ENCODE measurements around the gene CADM1.
"Not testable (repeated sequence)": the region's sequence is repeated elsewhere in the genome, so short reads cannot be mapped to it uniquely, and the experiment has no call there.

Gene CADM1

DNA sequence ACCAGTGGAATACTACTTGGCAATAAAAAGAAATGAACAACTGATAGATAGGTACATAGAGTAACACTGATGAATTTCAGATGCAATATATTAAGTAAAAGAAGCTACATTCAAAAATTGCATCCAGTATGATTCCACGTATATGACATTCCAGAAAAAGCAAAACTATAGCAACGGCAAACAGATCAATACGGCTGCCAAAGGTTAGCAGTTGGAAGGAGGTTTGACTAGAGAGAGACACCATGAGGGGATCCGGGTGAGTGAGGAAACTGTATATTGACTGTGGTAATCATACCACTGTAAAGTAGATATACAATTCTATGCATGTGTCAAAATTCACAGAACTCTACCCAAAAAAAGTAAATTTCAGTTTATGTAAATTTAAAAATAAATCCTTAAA lies 28.7 kb downstream of the CADM1 start:
- no peaks in the 10 kb centered on the region for H3K27me3 ChIP-seq (ENCODE audit: insufficient read depth, low read length)
- WGBS = 94% methylated on average over 4 of the region's 4 CpGs
- no peaks in the 10 kb centered on the region for H3K36me3 ChIP-seq (ENCODE audit: insufficient read depth, low read length)
- no peak overlapping the region for H3K27ac ChIP-seq (ENCODE audit: low read depth, low read length)
- no peak overlapping the region for H3K9ac ChIP-seq (ENCODE audit: low read depth, low read length)
- no peaks in the 10 kb centered on the region for H3K9me3 ChIP-seq (ENCODE audit: insufficient read depth, low read depth, low read length)
- peaks cover 11% of the 10 kb centered on the region for H3K4me1 ChIP-seq (ENCODE audit: insufficient read depth, low read length)
- no peak overlapping the region for H3K4me3 ChIP-seq (ENCODE audit: low read length)

DNA sequence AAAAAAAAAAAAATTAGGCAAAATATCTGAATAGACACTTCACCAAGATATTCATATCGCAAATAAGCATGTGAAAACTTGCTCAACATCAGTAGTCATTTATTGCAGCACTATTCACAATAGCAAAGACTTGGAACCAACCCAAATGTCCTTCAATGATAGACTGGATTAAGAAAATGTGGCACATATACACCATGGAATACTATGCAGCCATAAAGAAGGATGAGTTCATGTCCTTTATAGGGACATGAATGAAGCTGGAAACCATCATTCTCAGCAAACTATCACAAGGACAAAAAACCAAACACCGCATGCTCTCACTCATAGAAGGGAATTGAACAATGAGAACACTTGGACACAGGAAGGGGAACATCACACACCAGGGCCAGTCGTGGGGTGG lies 29.9 kb downstream of the CADM1 start:
- H3K9me3 ChIP-seq (ENCODE audit: insufficient read depth, low read depth, low read length); H3K4me3 ChIP-seq (ENCODE audit: low read length); H3K27ac ChIP-seq (ENCODE audit: low read depth, low read length); H3K27me3 ChIP-seq (ENCODE audit: insufficient read depth, low read length); H3K9ac ChIP-seq (ENCODE audit: low read depth, low read length); H3K36me3 ChIP-seq (ENCODE audit: insufficient read depth, low read length): not testable (repeated sequence)
- peaks cover 11% of the 10 kb centered on the region for H3K4me1 ChIP-seq (ENCODE audit: insufficient read depth, low read length)
- 100% methylated on average over 1 of the region's 3 CpGs for WGBS

DNA sequence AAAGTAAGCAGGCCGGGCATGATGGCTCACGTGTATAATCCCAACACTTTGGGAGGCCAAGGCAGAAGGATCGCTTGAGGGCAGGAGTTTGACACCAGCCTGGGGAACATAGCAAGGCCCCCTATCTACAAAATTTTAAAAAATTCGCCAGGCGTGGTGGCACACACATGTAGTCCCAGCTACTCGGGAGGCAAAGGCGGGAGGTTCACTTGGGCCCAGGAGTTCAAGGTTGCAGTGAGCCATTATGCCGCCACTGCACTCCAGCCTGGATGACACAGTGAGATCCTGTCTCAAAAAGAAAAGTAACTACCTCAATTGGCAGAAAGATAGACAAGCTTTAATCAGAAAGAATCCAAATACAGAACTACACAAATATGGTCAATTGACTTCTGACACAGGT lies 31.0 kb downstream of the CADM1 start:
- H3K27ac ChIP-seq (ENCODE audit: low read depth, low read length) = no peak overlapping the region
- H3K4me1 ChIP-seq (ENCODE audit: insufficient read depth, low read length) = peaks cover 11% of the 10 kb centered on the region
- no peaks in the 10 kb centered on the region for H3K27me3 ChIP-seq (ENCODE audit: insufficient read depth, low read length)
- no peaks in the 10 kb centered on the region for H3K9me3 ChIP-seq (ENCODE audit: insufficient read depth, low read depth, low read length)
- no peak overlapping the region for H3K9ac ChIP-seq (ENCODE audit: low read depth, low read length)
- no peaks in the 10 kb centered on the region for H3K36me3 ChIP-seq (ENCODE audit: insufficient read depth, low read length)
- no peak overlapping the region for H3K4me3 ChIP-seq (ENCODE audit: low read length)
- WGBS = 95% methylated on average over 8 of the region's 8 CpGs

DNA sequence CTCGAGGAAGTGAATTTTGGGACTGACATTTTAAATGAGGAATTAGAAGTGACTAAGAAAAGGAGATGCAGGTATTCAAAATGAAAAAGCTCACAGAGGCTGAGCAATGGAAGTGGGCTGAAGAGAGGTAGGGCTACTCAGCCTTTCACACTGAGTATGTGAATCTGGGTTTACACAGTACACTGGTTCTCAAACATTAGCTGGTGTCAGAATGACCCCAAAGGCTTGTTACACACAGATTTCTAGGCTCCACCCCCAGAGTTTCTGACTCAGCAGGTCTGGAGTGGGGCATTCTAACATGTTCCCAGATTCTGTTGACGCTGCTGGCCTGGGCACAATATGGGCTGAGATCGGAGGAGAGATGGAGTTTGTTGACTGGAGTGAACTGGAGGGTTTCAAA lies 32.8 kb downstream of the CADM1 start:
- no peak overlapping the region for H3K9ac ChIP-seq (ENCODE audit: low read depth, low read length)
- H3K9me3 ChIP-seq (ENCODE audit: insufficient read depth, low read depth, low read length) = no peaks in the 10 kb centered on the region
- 93% methylated on average over 3 of the region's 3 CpGs for WGBS
- no peaks in the 10 kb centered on the region for H3K27me3 ChIP-seq (ENCODE audit: insufficient read depth, low read length)
- H3K4me3 ChIP-seq (ENCODE audit: low read length) = no peak overlapping the region
- H3K4me1 ChIP-seq (ENCODE audit: insufficient read depth, low read length) = peaks cover 10% of the 10 kb centered on the region
- H3K27ac ChIP-seq (ENCODE audit: low read depth, low read length) = no peak overlapping the region
- no peaks in the 10 kb centered on the region for H3K36me3 ChIP-seq (ENCODE audit: insufficient read depth, low read length)

DNA sequence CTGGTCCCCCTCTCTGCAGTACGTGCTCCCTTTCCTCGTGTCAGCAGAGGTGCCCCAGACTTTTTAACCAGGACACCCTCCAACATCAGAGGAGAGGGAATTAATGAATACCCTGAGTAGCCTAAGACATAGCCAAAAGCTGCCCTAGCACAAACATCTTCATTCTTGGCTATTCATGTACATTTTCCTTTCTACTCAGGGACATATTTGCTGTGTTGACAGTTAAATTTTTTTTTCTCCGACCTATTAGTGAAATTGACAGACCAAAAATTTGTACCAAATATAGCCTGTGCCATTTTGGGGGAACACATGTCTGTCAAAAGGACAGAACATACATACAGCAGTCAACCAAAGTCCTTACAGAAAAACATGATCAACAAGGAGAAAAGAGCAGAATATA lies 33.3 kb downstream of the CADM1 start:
- H3K4me1 ChIP-seq (ENCODE audit: insufficient read depth, low read length) = peaks cover 6% of the 10 kb centered on the region
- H3K36me3 ChIP-seq (ENCODE audit: insufficient read depth, low read length) = no peaks in the 10 kb centered on the region
- no peak overlapping the region for H3K9ac ChIP-seq (ENCODE audit: low read depth, low read length)
- no peak overlapping the region for H3K4me3 ChIP-seq (ENCODE audit: low read length)
- no peak overlapping the region for H3K27ac ChIP-seq (ENCODE audit: low read depth, low read length)
- no peaks in the 10 kb centered on the region for H3K9me3 ChIP-seq (ENCODE audit: insufficient read depth, low read depth, low read length)
- H3K27me3 ChIP-seq (ENCODE audit: insufficient read depth, low read length) = no peaks in the 10 kb centered on the region
- 100% methylated on average over 3 of the region's 3 CpGs for WGBS

DNA sequence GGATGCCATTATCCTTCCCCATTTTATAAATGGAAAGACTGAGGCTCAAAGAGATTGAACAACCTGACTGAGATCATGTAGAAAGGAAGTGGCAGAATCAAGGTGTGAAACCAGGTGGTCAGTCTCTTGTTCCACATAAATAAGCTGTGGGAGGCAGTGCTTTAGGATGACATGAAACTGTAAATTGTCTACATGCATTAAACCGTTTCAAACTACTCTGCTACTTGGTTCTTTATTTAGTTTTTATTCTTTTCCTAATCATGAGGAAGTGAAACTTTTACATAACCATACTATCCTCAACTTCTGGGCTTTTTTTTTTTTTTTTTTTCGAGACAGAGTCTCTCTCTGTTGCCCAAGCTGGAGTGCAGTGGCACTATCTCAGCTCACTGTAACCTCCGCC lies 34.9 kb downstream of the CADM1 start:
- no peak overlapping the region for H3K4me3 ChIP-seq (ENCODE audit: low read length)
- no peak overlapping the region for H3K27ac ChIP-seq (ENCODE audit: low read depth, low read length)
- H3K9me3 ChIP-seq (ENCODE audit: insufficient read depth, low read depth, low read length) = no peaks in the 10 kb centered on the region
- H3K27me3 ChIP-seq (ENCODE audit: insufficient read depth, low read length) = no peaks in the 10 kb centered on the region
- WGBS = 74% methylated on average over 2 of the region's 3 CpGs
- H3K4me1 ChIP-seq (ENCODE audit: insufficient read depth, low read length) = peaks cover 4% of the 10 kb centered on the region; the same call in 1 of the 2 replicates
- H3K9ac ChIP-seq (ENCODE audit: low read depth, low read length) = no peak overlapping the region
- no peaks in the 10 kb centered on the region for H3K36me3 ChIP-seq (ENCODE audit: insufficient read depth, low read length)

DNA sequence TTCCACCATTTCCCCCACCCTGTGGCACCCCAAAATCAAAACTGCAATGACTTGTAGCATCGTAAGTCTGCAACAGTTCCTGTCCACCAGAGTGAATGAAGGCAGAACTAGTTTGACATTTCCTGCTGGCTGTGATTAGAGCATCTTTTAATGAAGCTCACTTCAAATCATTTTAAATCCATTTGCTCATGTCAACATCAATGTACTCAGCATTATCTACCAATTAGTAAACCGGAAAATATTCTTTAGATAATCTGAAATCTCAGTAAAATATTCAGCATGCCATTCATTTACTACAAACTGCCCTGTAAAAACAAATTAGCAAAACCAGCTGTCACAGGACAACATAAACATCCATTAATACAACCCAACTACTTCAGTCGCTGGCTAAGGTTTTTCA lies 38.1 kb downstream of the CADM1 start:
- no peaks in the 10 kb centered on the region for H3K27me3 ChIP-seq (ENCODE audit: insufficient read depth, low read length)
- no peaks in the 10 kb centered on the region for H3K9me3 ChIP-seq (ENCODE audit: insufficient read depth, low read depth, low read length)
- no peak overlapping the region for H3K9ac ChIP-seq (ENCODE audit: low read depth, low read length)
- H3K27ac ChIP-seq (ENCODE audit: low read depth, low read length) = no peak overlapping the region
- H3K4me1 ChIP-seq (ENCODE audit: insufficient read depth, low read length) = peaks cover 27% of the 10 kb centered on the region
- 99% methylated on average over 3 of the region's 3 CpGs for WGBS
- H3K4me3 ChIP-seq (ENCODE audit: low read length) = no peak overlapping the region
- H3K36me3 ChIP-seq (ENCODE audit: insufficient read depth, low read length) = no peaks in the 10 kb centered on the region

DNA sequence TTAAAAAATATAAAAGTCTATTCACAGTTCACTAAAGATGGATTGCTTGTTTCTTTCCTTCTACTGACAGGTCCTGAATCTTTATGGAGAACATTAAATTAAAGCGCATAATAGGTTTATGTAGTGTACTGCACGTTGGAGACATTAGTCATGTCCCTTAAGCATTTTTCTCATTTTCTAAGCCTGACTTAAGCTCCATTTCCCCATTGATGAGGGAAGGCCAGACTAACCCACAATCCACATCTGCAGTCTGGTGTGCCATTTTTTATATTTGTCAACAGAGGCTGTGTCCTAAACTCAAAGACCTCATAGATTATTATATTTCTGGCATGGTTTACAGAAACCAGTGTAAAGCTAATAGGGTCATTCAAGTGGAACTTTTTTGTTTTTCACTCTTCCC lies 39.9 kb downstream of the CADM1 start:
- H3K27me3 ChIP-seq (ENCODE audit: insufficient read depth, low read length) = no peaks in the 10 kb centered on the region
- peaks cover 30% of the 10 kb centered on the region for H3K4me1 ChIP-seq (ENCODE audit: insufficient read depth, low read length)
- H3K36me3 ChIP-seq (ENCODE audit: insufficient read depth, low read length) = no peaks in the 10 kb centered on the region
- no peaks in the 10 kb centered on the region for H3K9me3 ChIP-seq (ENCODE audit: insufficient read depth, low read depth, low read length)
- H3K4me3 ChIP-seq (ENCODE audit: low read length) = no peak overlapping the region
- WGBS = 84% methylated on average over 2 of the region's 2 CpGs
- H3K27ac ChIP-seq (ENCODE audit: low read depth, low read length) = no peak overlapping the region
- H3K9ac ChIP-seq (ENCODE audit: low read depth, low read length) = no peak overlapping the region

DNA sequence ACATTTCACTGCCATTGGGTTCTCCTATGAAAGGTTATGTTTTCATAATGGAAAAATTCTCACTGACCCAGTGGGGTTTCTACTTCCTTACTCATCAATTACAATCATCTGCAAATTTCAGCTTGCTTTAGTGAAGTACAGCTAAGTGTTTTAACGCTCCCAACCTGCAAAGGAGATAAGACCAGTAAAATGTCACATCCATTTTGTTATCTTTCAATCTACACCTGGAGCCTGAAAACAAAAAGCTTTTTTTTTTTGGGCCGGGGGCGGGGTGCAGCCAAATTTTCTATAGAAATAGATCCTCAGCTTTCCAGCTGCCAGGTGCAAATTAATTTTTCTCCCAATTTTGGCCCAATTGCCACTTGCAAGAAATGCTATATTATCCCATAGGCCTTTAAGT lies 40.6 kb downstream of the CADM1 start:
- Histone ChIP-seq H3K36me3 (ENCODE audit: insufficient read depth, low read length) (no peaks in the 10 kb centered on the region), H3K9me3 (ENCODE audit: insufficient read depth, low read depth, low read length) (no peaks in the 10 kb centered on the region), H3K9ac (ENCODE audit: low read depth, low read length) (no peak overlapping the region), H3K4me1 (ENCODE audit: insufficient read depth, low read length) (peaks cover 30% of the 10 kb centered on the region), H3K27me3 (ENCODE audit: insufficient read depth, low read length) (no peaks in the 10 kb centered on the region), H3K27ac (ENCODE audit: low read depth, low read length) (no peak overlapping the region), H3K4me3 (ENCODE audit: low read length) (no peak overlapping the region)
- WGBS = 77% methylated on average over 3 of the region's 3 CpGs

DNA sequence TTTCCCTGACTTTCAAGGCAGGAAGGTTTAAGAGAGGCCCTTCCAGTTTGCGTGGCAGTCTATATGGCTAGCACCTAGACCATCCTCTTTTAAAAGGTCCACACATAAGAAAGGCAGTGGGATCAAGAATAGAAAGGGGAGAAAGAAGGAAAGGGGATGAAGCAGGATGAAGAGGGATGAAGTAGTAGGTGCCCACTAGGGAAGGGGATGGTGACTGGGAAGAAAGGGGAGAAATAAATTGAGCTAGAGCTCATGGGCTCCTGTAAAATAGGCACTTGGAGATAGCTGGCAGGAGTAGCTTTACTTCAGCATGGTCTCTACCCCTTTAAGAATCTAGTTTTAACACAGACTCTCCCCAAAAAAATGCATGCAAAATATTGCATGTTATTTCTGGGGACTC lies 41.5 kb downstream of the CADM1 start:
- Histone ChIP-seq H3K9me3 (ENCODE audit: insufficient read depth, low read depth, low read length) (no peaks in the 10 kb centered on the region), H3K36me3 (ENCODE audit: insufficient read depth, low read length) (no peaks in the 10 kb centered on the region), H3K27ac (ENCODE audit: low read depth, low read length) (no peak overlapping the region), H3K27me3 (ENCODE audit: insufficient read depth, low read length) (no peaks in the 10 kb centered on the region), H3K9ac (ENCODE audit: low read depth, low read length) (no peak overlapping the region), H3K4me1 (ENCODE audit: insufficient read depth, low read length) (peaks cover 31% of the 10 kb centered on the region), H3K4me3 (ENCODE audit: low read length) (no peak overlapping the region)
- 83% methylated on average over 1 of the region's 1 CpG for WGBS

DNA sequence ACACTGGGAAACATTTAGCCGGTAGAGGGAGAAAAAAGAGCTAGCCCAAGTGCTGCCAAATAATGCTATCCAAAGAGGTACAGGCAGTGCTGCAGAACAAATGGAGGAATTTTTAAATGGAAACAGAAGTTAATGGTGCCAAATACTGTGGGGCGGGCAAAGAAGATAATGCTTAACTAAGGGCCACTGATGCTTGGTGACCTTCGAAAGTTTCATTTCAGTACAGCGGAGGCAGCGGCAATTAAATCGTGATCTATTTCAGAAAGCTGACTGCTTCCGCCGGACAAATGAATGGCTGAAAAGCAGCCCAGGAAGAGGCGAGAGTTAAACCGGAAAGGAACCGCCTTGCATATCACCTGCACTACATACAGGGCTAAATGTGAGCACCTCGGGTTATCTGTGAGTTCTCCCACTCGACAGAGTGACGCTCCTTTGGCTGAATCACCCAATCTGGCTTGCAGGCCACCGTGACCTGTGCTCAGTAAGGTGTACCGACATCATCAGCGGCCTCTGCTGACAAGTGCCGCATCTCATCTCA lies 42.1 kb downstream of the CADM1 start:
- no peak overlapping the region for H3K9ac ChIP-seq (ENCODE audit: low read depth, low read length)

DNA sequence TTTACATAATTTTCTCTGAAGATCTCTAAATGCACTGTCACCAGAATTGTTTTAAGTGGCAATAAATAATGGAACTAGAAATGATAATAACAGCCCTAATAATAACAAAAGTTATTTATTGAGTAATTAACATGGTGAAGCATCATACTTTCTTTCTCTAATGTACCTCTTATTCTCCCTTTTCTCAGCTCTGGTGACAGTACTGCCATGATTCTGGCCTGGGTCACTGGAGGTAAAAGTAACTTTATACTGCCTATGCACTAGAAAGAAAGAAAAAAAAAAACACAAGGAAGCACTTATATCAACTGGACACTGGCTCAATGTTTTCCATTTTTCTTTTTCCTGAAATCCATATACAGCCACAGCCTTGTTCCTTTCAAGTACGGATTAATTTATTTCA lies 43.7 kb downstream of the CADM1 start:
- Histone ChIP-seq H3K36me3 (ENCODE audit: insufficient read depth, low read length) (no peaks in the 10 kb centered on the region), H3K9me3 (ENCODE audit: insufficient read depth, low read depth, low read length) (no peaks in the 10 kb centered on the region), H3K9ac (ENCODE audit: low read depth, low read length) (no peak overlapping the region), H3K27me3 (ENCODE audit: insufficient read depth, low read length) (no peaks in the 10 kb centered on the region), H3K27ac (ENCODE audit: low read depth, low read length) (no peak overlapping the region), H3K4me1 (ENCODE audit: insufficient read depth, low read length) (peaks cover 46% of the 10 kb centered on the region), H3K4me3 (ENCODE audit: low read length) (no peak overlapping the region)
- 95% methylated on average over 1 of the region's 1 CpG for whole genome bisulfite sequencing

More for the DNA sequence above, 42.1 kb downstream of the CADM1 start:
- H3K36me3 ChIP-seq (ENCODE audit: insufficient read depth, low read length) = no peaks in the 10 kb centered on the region
- 76% methylated on average over 18 of the region's 18 CpGs for WGBS
- H3K4me1 ChIP-seq (ENCODE audit: insufficient read depth, low read length) = peaks cover 33% of the 10 kb centered on the region
- no peaks in the 10 kb centered on the region for H3K9me3 ChIP-seq (ENCODE audit: insufficient read depth, low read depth, low read length)
- H3K27ac ChIP-seq (ENCODE audit: low read depth, low read length) = no peak overlapping the region
- no peak overlapping the region for H3K4me3 ChIP-seq (ENCODE audit: low read length)
- no peaks in the 10 kb centered on the region for H3K27me3 ChIP-seq (ENCODE audit: insufficient read depth, low read length)
